Uterus (tissue), 2 donors: Measurements from ENCODE around the gene RASSF6.

ENCODE experiments used
- CTCF ChIP-seq, 4 experiments: fragments of 200-600 bp in 2 of 4; fragments of 450-650 bp in 2 of 4; sonication (generic) in 2 of 4; IDR thresholded peaks; one replicate each; pipeline ENCODE4 v1.5.1; 2016 to 2019; ENCODE audit warnings: antibody characterized with exemption in 4 of 4, mild to moderate bottlenecking in 2 of 4, moderate library complexity in 1 of 4
- POLR2A ChIP-seq, 2 donors: fragments of 450-650 bp; IDR thresholded peaks; one replicate each; pipeline ENCODE4 v1.6.1; 2016; ENCODE audit warnings: antibody characterized with exemption in 2 of 2, mild to moderate bottlenecking in 1 of 2, moderate library complexity in 1 of 2

- TF ChIP-seq POLR2A (IDR thresholded peaks at IDR 0.05) = no peak
- TF ChIP-seq CTCF (IDR thresholded peaks at IDR 0.05) = no peak
Observed at GRCh38 chr4:73660808-73661207, 40.6 kb upstream of the RASSF6 start.
